Measurements from ENCODE around the gene BRMS1. TPM values are rescaled to one million over a fixed set of nuclear protein-coding genes. Genes with fewer than 3 reads are reported as not detected.
A peak's percentile ranks its signal among the peaks of the same experiment; 100 is the strongest.

BRMS1 gene
- total and polyA plus RNA-seq, 10 of the 15 experiments (the other 5 are each of a cell fraction or from before 2014, with no cell fraction given), result 2.1 to 85.3 (median 48.5) TPM

- TF ChIP-seq ATF7 (IDR thresholded peaks at IDR 0.05; ENCODE audit: low read depth) (peak; percentile 12; the same call in 1 of the 2 replicates), MTA3 (IDR thresholded peaks at IDR 0.05; ENCODE audit: borderline replicate concordance, low read length) (no peak), ZNF622 (IDR thresholded peaks at IDR 0.05) (no peak), ZBTB33 (IDR thresholded peaks at IDR 0.05) (no peak), SUPT20H (IDR thresholded peaks at IDR 0.05; ENCODE audit: borderline replicate concordance, control insufficient read depth, low read depth, low read length) (no peak), SKIL (IDR thresholded peaks at IDR 0.05; ENCODE audit: low read depth, poor library complexity, severe bottlenecking) (no peak), TCF7 (IDR thresholded peaks at IDR 0.05; ENCODE audit: borderline replicate concordance) (no peak), RAD51 (IDR thresholded peaks at IDR 0.05) (no peak), SIX5 (IDR thresholded peaks at IDR 0.05; ENCODE audit: low read depth, low read length, severe bottlenecking) (no peak), SMAD5 (IDR thresholded peaks at IDR 0.05; ENCODE audit: low read depth) (no peak), ATF3 (IDR thresholded peaks at IDR 0.05; ENCODE audit: borderline replicate concordance, extremely low read depth, low read depth, low read length) (no peak), HDGF (IDR thresholded peaks at IDR 0.05) (peak; percentile 99), ZNF24 (IDR thresholded peaks at IDR 0.05) (0 out of 2 replicates have a peak, but pooled peaks have one; percentile 14), EGR1 (IDR thresholded peaks at IDR 0.05; ENCODE audit: borderline replicate concordance in 1 of 2, low read depth in 2 of 2, low read length in 2 of 2) (peak in 1 of 2 experiments; percentile 66; a peak in 2 of 3 replicates), TBL1XR1 (IDR thresholded peaks at IDR 0.05; ENCODE audit: low read depth, low read length) (no peak), MEF2A (IDR thresholded peaks at IDR 0.05; ENCODE audit: insufficient read depth, low read depth, low read length) (no peak), ELK1 (IDR thresholded peaks at IDR 0.05; ENCODE audit: low read depth, low read length) (no peak), ZBTB4 (CRISPR knock-in tag; IDR thresholded peaks at IDR 0.05) (no peak), RAD21 (IDR thresholded peaks at IDR 0.05; ENCODE audit: insufficient read depth, low read depth, low read length) (peak; percentile 94), ZNF217 (IDR thresholded peaks at IDR 0.05) (no peak)
These were observed 32.8 kb downstream of the BRMS1 start (continued) for GRCh38 chr11:66311965-66312548.

Measured in GM12878 (cell line).